ENCODE results near the gene CSF1R. TPM values are rescaled to one million over a fixed set of nuclear protein-coding genes. Genes with fewer than 3 reads are reported as not detected.

CSF1R gene
- total and polyA plus RNA-seq, 12 donors = 4.8 to 83.9 (median 10.6) TPM

- no peak overlapping the region for H3K4me3 ChIP-seq
- no peaks in the 10 kb centered on the region for H3K9me3 ChIP-seq
- no peaks in the 10 kb centered on the region for H3K27me3 ChIP-seq
- H3K36me3 ChIP-seq = peaks cover 0 to 98% (median 4%) of the 10 kb centered on the region in 9 donors
- intact Hi-C loops (cut with DNase I) = loop anchor here in 2 of 10 donors (10.0 kb wide), 1 partner anchor 228 kb away; the partner anchor contains the start of gene TCOF1 (in 2 of the 2)
- peaks cover 2 to 52% (median 12%) of the 10 kb centered on the region in 9 donors for H3K4me1 ChIP-seq
- ATAC-seq = no peak
- DNase-seq = no peak
- TF ChIP-seq, protein P1, sequence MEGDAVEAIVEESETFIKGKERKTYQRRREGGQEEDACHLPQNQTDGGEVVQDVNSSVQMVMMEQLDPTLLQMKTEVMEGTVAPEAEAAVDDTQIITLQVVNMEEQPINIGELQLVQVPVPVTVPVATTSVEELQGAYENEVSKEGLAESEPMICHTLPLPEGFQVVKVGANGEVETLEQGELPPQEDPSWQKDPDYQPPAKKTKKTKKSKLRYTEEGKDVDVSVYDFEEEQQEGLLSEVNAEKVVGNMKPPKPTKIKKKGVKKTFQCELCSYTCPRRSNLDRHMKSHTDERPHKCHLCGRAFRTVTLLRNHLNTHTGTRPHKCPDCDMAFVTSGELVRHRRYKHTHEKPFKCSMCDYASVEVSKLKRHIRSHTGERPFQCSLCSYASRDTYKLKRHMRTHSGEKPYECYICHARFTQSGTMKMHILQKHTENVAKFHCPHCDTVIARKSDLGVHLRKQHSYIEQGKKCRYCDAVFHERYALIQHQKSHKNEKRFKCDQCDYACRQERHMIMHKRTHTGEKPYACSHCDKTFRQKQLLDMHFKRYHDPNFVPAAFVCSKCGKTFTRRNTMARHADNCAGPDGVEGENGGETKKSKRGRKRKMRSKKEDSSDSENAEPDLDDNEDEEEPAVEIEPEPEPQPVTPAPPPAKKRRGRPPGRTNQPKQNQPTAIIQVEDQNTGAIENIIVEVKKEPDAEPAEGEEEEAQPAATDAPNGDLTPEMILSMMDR (IDR thresholded peaks at IDR 0.05) = no peak
- 86 to 89% methylated on average over 10 of the region's 10 CpGs for WGBS, 2 donors
- H3K27ac ChIP-seq = peak overlapping the region in 1 of 10 donors; percentile 15
These were observed 40.0 kb upstream of the CSF1R start for GRCh38 chr5:150126199-150126920.

DNA sequence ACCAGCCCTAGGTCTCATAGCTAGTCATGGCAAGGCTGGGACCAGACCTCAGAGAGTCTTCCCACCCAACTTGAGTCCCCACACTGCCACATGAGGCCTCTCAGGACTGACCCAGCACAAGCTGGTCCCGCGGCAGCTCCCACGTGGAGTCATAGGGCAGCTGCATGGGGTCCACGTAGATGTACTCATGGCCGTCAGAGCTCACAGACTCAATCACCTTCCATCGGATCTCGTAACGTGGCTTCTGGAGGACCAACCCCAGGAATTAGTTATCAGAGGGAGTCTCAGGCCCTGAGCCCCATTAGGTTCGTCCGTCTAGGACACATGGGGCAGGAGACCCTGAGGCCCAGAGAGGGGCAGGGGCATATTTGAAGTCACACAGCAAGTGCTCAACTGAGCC is 39.0 kb upstream of the CSF1R start:
- DNase-seq = no peak
- peaks cover 2 to 43% (median 9%) of the 10 kb centered on the region in 9 donors for H3K4me1 ChIP-seq
- intact Hi-C loops (cut with DNase I) = loop anchor here in 2 of 10 donors (10.0 kb wide), 1 partner anchor 229 kb away; the partner anchor contains the start of gene TCOF1 (in 2 of the 2)
- 90 to 91% methylated on average over 10 of the region's 10 CpGs for WGBS, 2 donors
- no peaks in the 10 kb centered on the region for H3K27me3 ChIP-seq
- no peak overlapping the region for H3K4me3 ChIP-seq
- H3K36me3 ChIP-seq = peaks cover 0 to 98% (median 4%) of the 10 kb centered on the region in 9 donors
- TF ChIP-seq, protein P1 (IDR thresholded peaks at IDR 0.05) = no peak
- H3K27ac ChIP-seq = peak overlapping the region in 3 of 10 donors; percentile 10 to 35 (median 11)
- no peaks in the 10 kb centered on the region for H3K9me3 ChIP-seq
- no peak for ATAC-seq

GRCh38 chr5:150124596-150124995 is 38.2 kb upstream of the CSF1R start:
- Histone ChIP-seq H3K27me3 (no peaks in the 10 kb centered on the region), H3K36me3 (peaks cover 0 to 98% (median 4%) of the 10 kb centered on the region in 9 donors), H3K27ac (peak overlapping the region in 1 of 10 donors; percentile 57), H3K9me3 (no peaks in the 10 kb centered on the region), H3K4me3 (no peak overlapping the region), H3K4me1 (peaks cover 0 to 36% (median 3%) of the 10 kb centered on the region in 9 donors)
- ATAC-seq (no peak), DNase-seq (no peak)
- intact Hi-C loops (cut with DNase I) = loop anchor here in 2 of 10 donors (10.0 kb wide), 1 partner anchor 230 kb away; the partner anchor contains the start of gene TCOF1 (in 2 of the 2)
- TF ChIP-seq, protein P1 (IDR thresholded peaks at IDR 0.05) = no peak
- 84% methylated on average over 8 of the region's 8 CpGs for WGBS, 2 donors

GRCh38 chr5:150124111-150124557 is 37.8 kb upstream of the CSF1R start:
- Histone ChIP-seq H3K4me3 (no peak overlapping the region), H3K4me1 (peaks cover 0 to 36% (median 0%) of the 10 kb centered on the region in 9 donors), H3K36me3 (peaks cover 0 to 98% (median 4%) of the 10 kb centered on the region in 9 donors), H3K9me3 (no peaks in the 10 kb centered on the region), H3K27ac (peak overlapping the region in 1 of 10 donors; percentile 57), H3K27me3 (no peaks in the 10 kb centered on the region)
- intact Hi-C loops (cut with DNase I) = loop anchor here in 2 of 10 donors (10.0 kb wide), 1 partner anchor 231 kb away; the partner anchor contains the start of gene TCOF1 (in 2 of the 2)
- WGBS, 2 donors = 87 to 90% methylated on average over 11 of the region's 11 CpGs
- DNase-seq (no peak), ATAC-seq (no peak)
- TF ChIP-seq, protein P1 (IDR thresholded peaks at IDR 0.05) = no peak
